K562 (cell line): ENCODE data around the gene DGUOK. TPM values are rescaled to one million over a fixed set of nuclear protein-coding genes. Genes with fewer than 3 reads are reported as not detected.
A peak's percentile ranks its signal among the peaks of the same experiment; 100 is the strongest.

Experiments
- BHLHE40 ChIP-seq: IDR thresholded peaks from 2 replicates; pipeline ENCODE4 v1.6.1; 2011; ENCODE audit warnings: low read length, improper control_type of control experiment
- CREBBP ChIP-seq: IDR thresholded peaks from one replicate; pipeline ENCODE4 v1.6.1; 2012; ENCODE audit warnings: low read depth, mild to moderate bottlenecking, control low read depth, inconsistent platforms, low read length
- CXXC5 ChIP-seq: fragments of 250-450 bp; sonication (Bioruptor Pico); IDR thresholded peaks from 2 replicates; pipeline ENCODE4 v1.8.0; 2022; ENCODE audit warnings: inconsistent platforms, mild to moderate bottlenecking, moderate library complexity
- MAZ ChIP-seq, 2 experiments: fragments of 450-650 bp in 1 of 2; sonication (generic) in 1 of 2; formaldehyde crosslinking; IDR thresholded peaks in 1 of 2; conservative IDR thresholded peaks in 1 of 2; 2 replicates each; pipeline versions ENCODE4 v1.4.0 to v1.5.0; 2020; ENCODE audit warnings: mild to moderate bottlenecking in 1 of 2, missing genetic modification reagents in 1 of 2
- MEIS2 ChIP-seq: fragments of 450-650 bp; IDR thresholded peaks from 2 replicates; pipeline ENCODE4 v1.6.1; 2014; ENCODE audit warnings: mild to moderate bottlenecking; ENCODE audit not compliant: partially characterized antibody
- NFIC ChIP-seq: fragments of 450-650 bp; IDR thresholded peaks from 2 replicates; pipeline ENCODE4 v1.6.1; 2017; ENCODE audit warnings: mild to moderate bottlenecking, inconsistent platforms
- NFXL1 ChIP-seq: fragments of 450-650 bp; formaldehyde crosslinking; IDR thresholded peaks from 2 replicates; pipeline ENCODE4 v1.4.0; 2021; ENCODE audit warnings: mild to moderate bottlenecking
- NKRF ChIP-seq: fragments of 450-650 bp; IDR thresholded peaks from 2 replicates; pipeline ENCODE4 v1.6.1; 2016; ENCODE audit warnings: borderline replicate concordance
- POLR2AphosphoS5 ChIP-seq: IDR thresholded peaks from 2 replicates; pipeline ENCODE4 v1.6.1; 2011; ENCODE audit warnings: mild to moderate bottlenecking, low read depth, low read length, moderate library complexity; ENCODE audit not compliant: control insufficient read depth, insufficient read depth
- PYGO2 ChIP-seq: fragments of 450-650 bp; IDR thresholded peaks from 2 replicates; pipeline ENCODE4 v1.6.1; 2016; ENCODE audit warnings: mild to moderate bottlenecking, missing genetic modification characterization, moderate library complexity, missing compliant biosample characterization
- STAT5B ChIP-seq: fragments of 250-450 bp; sonication (Bioruptor Pico); IDR thresholded peaks from 2 replicates; pipeline ENCODE4 v1.8.0; 2021; ENCODE audit warnings: mild to moderate bottlenecking, inconsistent platforms
- TEAD4 ChIP-seq, 2 experiments: sonication (generic) in 1 of 2; formaldehyde crosslinking in 1 of 2; IDR thresholded peaks; 2 replicates each; pipeline versions ENCODE4 v1.6.1 to v1.8.0; 2012 to 2022; ENCODE audit warnings: borderline replicate concordance in 1 of 2, inconsistent platforms in 1 of 2, low read length in 1 of 2, mild to moderate bottlenecking in 1 of 2, missing genetic modification reagents in 1 of 2
- ZNF449 ChIP-seq: fragments of 250-450 bp; sonication (Bioruptor Pico); IDR thresholded peaks from 2 replicates; pipeline ENCODE4 v1.8.0; 2022; ENCODE audit warnings: moderate library complexity, mild to moderate bottlenecking, inconsistent platforms
- ZNF764 ChIP-seq: fragments of 250-450 bp; sonication (Bioruptor Pico); IDR thresholded peaks from 2 replicates; pipeline ENCODE4 v1.4.0; 2020; ENCODE audit warnings: low read depth, mild to moderate bottlenecking, moderate library complexity
- polyA plus RNA-seq, 8 experiments: library from polyadenylated mRNA; depleted of rRNA in 4 of 8; stranded (reverse) in 5 of 8; unstranded in 3 of 8; fragments of >200 nt; fragmentation: Nextera tagmentation in 2 of 8; fragmentation: Illumina TruSeq in 1 of 8; extraction: Ambion mirVana in 2 of 8; extraction: Trizol in 1 of 8; gene quantifications; 2 replicates each; pipeline versions ENCODE4 v1.2.1 to v1.2.3, GENCODE V29; 2011 to 2014; ENCODE audit warnings: inconsistent platforms in 1 of 8, missing spikeins in 1 of 8
- total RNA-seq, 7 experiments: library from RNA; depleted of rRNA in 6 of 7; stranded (reverse); fragments of >200 nt in 6 of 7; fragmentation: Illumina TruSeq in 2 of 7; extraction: Trizol in 2 of 7; gene quantifications; 2 replicates each; pipeline versions ENCODE4 v1.2.1 to v1.2.3, GENCODE V29; 2011 to 2021; ENCODE audit warnings: low replicate concordance in 1 of 7
- TF ChIP-seq, protein P1 (sequence below), 2 experiments: IDR thresholded peaks; 2 replicates each; pipeline ENCODE4 v1.6.1; 2012; ENCODE audit warnings: improper control_type of control experiment in 2 of 2, low read depth in 2 of 2, low read length in 2 of 2, borderline replicate concordance in 1 of 2
- TF ChIP-seq, protein P2 (sequence below): fragments of 450-650 bp; IDR thresholded peaks from 2 replicates; pipeline ENCODE4 v1.6.1; 2018; ENCODE audit not compliant: partially characterized antibody

The DGUOK gene
- total and polyA plus RNA-seq, 9 of the 15 experiments (the other 6 are each of a cell fraction or from before 2014, with no cell fraction given), result 67.0 to 288 (median 126) TPM

GRCh38 chr2:73981081-73982001 is 54.7 kb downstream of the DGUOK start (continued):
- TF ChIP-seq, protein P1, sequence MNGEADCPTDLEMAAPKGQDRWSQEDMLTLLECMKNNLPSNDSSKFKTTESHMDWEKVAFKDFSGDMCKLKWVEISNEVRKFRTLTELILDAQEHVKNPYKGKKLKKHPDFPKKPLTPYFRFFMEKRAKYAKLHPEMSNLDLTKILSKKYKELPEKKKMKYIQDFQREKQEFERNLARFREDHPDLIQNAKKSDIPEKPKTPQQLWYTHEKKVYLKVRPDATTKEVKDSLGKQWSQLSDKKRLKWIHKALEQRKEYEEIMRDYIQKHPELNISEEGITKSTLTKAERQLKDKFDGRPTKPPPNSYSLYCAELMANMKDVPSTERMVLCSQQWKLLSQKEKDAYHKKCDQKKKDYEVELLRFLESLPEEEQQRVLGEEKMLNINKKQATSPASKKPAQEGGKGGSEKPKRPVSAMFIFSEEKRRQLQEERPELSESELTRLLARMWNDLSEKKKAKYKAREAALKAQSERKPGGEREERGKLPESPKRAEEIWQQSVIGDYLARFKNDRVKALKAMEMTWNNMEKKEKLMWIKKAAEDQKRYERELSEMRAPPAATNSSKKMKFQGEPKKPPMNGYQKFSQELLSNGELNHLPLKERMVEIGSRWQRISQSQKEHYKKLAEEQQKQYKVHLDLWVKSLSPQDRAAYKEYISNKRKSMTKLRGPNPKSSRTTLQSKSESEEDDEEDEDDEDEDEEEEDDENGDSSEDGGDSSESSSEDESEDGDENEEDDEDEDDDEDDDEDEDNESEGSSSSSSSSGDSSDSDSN (IDR thresholded peaks at IDR 0.05; ENCODE audit: borderline replicate concordance in 1 of 2, low read depth in 2 of 2, low read length in 2 of 2), result peak; percentile 74 to 79; a peak in 3 of 4 replicates
- TF ChIP-seq CXXC5 (CRISPR knock-in tag) (peak; percentile 57), ZNF764 (CRISPR knock-in tag) (0 out of 2 replicates have a peak, but pooled peaks have one; percentile 37), MAZ (CRISPR knock-in tag; conservative IDR thresholded peaks at IDR 0.05 in 1 of 2, IDR thresholded peaks at IDR 0.05 in 1 of 2) (peak in 1 of 2 experiments; percentile 50; a peak in 1 of 4 replicates), POLR2AphosphoS5 (peak; percentile 73), BHLHE40 (no peak), PYGO2 (tag) (no peak), NFXL1 (0 out of 2 replicates have a peak, but pooled peaks have one; percentile 31), MEIS2 (peak; percentile 5), TEAD4 (IDR thresholded peaks at IDR 0.05; ENCODE audit: low read length) (peak; percentile 70), TEAD4 (CRISPR knock-in tag; IDR thresholded peaks at IDR 0.05; ENCODE audit: borderline replicate concordance) (no peak), STAT5B (CRISPR knock-in tag) (no peak), NFIC (no peak), CREBBP (no peak), ZNF449 (CRISPR knock-in tag) (no peak), NKRF (peak; percentile 80)
- TF ChIP-seq, protein P2, sequence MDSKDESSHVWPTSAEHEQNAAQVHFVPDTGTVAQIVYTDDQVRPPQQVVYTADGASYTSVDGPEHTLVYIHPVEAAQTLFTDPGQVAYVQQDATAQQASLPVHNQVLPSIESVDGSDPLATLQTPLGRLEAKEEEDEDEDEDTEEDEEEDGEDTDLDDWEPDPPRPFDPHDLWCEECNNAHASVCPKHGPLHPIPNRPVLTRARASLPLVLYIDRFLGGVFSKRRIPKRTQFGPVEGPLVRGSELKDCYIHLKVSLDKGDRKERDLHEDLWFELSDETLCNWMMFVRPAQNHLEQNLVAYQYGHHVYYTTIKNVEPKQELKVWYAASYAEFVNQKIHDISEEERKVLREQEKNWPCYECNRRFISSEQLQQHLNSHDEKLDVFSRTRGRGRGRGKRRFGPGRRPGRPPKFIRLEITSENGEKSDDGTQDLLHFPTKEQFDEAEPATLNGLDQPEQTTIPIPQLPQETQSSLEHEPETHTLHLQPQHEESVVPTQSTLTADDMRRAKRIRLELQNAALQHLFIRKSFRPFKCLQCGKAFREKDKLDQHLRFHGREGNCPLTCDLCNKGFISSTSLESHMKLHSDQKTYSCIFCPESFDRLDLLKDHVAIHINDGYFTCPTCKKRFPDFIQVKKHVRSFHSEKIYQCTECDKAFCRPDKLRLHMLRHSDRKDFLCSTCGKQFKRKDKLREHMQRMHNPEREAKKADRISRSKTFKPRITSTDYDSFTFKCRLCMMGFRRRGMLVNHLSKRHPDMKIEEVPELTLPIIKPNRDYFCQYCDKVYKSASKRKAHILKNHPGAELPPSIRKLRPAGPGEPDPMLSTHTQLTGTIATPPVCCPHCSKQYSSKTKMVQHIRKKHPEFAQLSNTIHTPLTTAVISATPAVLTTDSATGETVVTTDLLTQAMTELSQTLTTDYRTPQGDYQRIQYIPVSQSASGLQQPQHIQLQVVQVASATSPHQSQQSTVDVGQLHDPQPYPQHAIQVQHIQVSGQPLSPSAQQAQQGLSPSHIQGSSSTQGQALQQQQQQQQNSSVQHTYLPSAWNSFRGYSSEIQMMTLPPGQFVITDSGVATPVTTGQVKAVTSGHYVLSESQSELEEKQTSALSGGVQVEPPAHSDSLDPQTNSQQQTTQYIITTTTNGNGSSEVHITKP, result peak; percentile 53
